ENCODE results near the gene ELK3.

Gene ELK3

DNA sequence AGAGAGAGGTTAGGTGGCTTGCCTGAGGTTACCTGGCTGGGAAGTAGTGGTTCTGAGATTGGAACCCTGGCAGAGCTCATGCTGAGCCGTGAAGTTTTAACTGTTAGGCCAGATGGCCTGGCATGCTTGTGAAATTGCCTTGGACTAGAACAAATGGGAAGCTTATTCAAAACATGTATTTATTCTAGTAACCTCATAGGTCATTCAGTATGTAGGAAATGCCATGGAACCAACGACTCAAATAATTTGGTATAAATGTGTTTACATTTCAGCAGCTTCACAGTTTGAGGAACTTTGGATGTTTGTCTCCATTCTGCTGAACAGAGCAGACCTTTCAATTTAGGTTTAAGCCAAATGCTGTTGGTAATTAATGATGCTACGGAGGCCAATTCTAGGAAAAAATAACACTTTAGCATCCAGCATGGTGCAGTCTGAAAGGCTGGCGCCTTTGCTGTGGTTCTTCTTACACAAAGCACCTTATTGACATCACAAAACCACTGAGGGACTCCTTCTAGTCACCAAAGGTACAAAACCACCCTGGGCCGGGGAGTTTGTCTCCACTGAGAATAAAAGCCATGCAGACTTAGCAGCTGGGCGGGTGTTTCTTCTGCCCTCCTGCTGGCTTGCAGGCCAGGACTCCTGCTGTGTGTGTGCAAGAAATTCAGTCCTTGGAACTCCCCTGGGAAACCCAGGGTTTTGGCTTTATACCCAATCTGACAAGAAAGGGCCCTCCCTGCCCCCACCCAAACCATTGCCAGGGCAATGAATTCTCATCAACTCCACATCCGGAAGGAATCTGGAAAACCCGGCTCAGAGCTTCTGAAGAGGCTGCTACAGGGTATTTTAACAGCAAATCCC lies 64.2 kb downstream of the ELK3 start:
- DNase-seq (ENCODE audit: low read depth) = no peak

GRCh38 chr12:96260231-96260630 lies 66.1 kb downstream of the ELK3 start:
- no peak for DNase-seq (ENCODE audit: low read depth)

DNA sequence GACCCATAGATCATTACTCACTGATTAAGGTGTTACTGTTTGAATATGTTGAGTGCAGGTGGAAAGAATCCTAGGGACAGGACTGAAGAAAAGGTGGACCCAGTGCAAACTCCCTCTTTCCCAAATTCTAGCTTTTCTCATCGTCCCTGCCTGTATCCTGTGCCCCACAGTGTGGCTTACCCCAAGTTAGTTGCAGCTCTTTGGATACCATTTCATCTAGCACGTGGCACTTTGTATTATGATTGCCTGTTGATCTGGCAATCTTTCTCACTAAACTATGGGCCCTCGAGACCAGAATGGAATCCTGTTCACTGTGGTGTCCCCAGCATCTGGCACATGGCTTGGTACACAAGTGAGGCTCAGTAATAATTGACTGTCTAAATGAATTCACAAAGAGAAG lies 66.5 kb downstream of the ELK3 start:
- DNase-seq (ENCODE audit: low read depth) = no peak

DNA sequence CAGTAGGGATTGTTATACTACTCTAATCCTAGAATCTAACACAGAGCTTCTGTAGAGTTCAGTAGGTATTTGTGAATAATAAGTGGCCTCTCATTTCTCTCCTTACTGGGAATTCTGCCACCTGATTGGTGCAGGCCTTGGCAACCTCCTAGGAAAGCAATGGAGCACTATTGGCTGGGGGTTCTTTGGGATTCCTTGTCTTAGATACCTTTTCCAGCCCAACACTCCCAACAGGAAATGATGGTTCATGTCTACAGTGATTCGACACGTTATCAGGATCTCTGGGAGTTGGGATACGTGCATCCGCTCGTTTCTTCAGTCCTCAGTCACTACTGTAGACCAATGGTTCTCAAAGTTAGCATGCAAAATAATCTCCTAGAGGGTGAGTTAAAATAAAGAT lies 67.4 kb downstream of the ELK3 start:
- DNase-seq (ENCODE audit: low read depth) = no peak

DNA sequence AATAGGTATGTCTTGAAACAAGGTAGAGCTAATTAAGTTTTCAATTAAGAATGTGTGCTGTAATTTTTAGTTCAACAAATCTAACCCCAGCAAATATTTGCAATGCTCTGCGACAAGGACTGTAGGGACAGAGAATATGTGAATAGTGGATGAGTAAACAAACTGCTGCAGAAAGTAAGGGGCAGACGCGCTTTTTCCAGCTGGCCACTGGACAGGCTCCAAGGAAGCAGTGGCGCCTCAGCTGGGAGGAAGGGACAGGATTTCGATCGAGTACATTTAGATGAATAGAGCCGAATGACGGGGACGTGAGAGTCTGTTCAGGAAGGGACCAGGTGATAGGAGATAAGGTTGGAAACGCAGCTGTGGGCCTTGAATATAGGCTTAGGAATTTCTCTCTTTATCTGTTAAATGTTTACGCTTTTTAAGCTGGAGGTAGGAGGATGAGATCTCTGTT lies 69.3 kb downstream of the ELK3 start:
- no peak for DNase-seq (ENCODE audit: low read depth)

DNA sequence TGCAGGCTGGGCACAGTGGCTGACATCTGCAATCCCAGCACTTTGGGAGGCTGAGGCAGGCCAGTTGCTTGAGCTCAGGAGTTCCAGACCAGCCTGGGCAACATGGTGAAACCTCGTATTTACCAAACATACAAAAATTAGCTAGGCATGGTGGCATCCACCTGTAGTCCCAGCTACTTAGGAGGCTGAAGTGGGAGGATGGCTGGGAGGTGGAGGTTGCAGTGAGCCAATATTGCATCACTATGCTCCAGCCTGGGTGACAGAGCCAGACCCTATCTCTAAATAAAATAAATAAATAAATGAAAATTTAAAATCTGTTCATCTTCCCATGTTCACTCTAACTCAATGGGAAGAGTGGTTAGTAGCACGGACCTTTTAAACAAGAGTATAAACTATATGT lies 71.2 kb downstream of the ELK3 start:
- DNase-seq (ENCODE audit: low read depth) = no peak

DNA sequence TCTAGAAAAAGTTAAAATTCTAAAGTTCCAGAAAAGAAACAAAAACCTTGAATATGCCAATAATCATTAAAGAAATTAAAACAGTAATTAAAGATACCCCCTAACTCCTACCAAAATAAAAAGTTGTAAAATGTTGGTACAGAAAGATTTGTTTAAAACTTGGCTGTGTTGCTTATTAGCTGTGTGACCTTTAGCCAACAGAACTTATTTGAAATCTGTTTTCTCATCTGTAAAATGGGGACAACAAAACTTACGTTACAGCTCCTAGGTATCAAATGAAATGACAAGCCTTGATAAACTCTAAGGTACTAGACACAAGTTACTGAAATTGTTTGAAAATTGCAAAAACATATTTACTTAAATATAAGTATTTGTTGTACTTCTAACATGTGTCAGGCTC lies 71.7 kb downstream of the ELK3 start:
- no peak for DNase-seq (ENCODE audit: low read depth)

- DNase-seq (ENCODE audit: low read depth) = no peak
Observed at GRCh38 chr12:96266238-96266637, 72.1 kb downstream of the ELK3 start.

DNA sequence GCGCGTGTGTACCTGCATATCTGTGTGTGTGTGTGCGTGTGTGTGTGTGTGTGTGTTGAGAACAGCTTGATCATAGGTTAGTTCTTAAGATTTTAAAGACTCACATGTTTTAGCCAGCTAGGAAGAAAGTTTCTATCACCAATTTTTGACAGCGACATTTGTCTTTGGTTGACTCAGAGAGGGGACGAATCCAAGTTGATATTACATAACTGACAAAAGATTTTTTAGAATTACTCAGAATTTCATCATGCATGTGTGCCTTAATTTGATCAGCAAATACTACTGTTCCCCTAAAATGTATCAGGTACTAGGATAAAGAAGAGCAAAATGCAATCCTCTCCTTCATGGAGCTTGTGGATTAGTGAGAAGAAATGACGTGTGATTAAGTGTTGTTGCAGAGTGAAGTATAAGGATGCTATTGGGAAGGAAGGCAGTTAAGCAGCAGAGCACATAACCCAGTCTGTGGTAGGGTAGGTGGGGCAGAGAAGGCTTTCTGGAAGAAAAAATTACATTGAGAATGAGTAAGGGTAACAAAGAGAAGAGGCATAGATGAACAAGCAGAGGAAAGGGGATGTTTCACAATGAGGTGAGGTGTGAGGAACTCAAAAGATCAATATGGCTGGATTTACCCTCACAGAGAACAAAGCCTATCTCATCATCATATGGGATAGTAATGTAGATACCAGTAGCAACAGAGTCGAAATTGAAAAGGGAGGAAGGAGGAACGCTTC lies 77.5 kb downstream of the ELK3 start:
- DNase-seq (ENCODE audit: low read depth) = no peak

DNA sequence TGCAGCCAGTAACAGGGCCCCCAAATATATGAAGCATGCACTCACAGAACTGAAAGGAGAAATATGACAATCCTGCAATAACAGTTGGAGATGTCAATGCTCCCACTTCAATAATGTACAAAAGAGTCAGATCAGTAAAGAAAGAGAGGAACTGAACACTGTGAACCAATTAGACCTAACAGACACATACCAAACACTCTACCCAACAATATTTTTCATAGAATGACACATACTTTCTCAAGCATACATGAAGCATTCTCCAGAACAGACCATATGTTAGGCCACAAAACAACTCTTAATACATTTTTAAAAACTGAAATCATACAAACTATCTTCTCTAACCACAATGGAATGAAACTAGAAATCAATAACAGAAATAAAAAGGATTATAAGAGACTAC lies 80.2 kb downstream of the ELK3 start:
- DNase-seq (ENCODE audit: low read depth) = no peak

DNA sequence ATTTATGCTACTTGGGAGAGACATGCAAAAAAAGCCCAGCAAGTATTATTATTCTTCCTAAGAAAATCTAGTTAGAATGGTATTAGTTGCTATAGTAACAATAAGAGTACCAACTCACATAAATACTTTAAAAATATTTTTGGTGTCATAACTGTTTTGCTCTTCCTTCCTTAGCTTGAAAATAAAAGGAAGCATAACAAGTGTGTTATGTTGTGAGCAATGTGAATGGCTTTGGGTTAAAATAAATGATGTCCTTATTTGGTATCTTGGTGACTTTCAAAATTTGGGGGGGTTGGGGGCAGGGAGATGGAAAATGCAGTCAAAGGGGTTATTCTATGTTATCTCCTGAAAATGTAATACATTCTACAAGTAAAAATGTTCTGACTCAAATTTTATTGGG lies 91.0 kb downstream of the ELK3 start:
- no peak for DNase-seq (ENCODE audit: low read depth)

- no peak for DNase-seq (ENCODE audit: low read depth)
Observed at GRCh38 chr12:96289067-96289466, 94.9 kb downstream of the ELK3 start.

- no peak for DNase-seq (ENCODE audit: low read depth)
Observed at GRCh38 chr12:96293093-96293492, 98.9 kb downstream of the ELK3 start.

DNA sequence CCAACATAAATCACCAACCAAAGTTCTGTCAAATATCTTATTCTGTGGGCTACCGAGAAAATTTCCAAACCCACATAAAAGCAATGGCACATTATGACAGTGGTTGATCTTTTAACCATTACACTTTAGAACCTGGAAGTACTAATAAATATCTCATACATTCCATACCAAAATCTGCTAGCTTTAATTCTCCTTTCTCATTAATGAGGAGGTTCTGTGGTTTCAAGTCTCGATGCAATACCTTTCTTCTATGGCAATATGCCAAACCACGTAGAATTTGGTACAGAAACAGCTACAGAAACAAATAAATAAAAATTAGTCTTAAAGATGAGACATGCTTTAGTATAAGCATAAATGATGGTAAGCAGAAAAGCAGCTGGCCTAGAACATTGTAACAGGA lies 100.7 kb downstream of the ELK3 start:
- DNase-seq (ENCODE audit: low read depth) = no peak

DNA sequence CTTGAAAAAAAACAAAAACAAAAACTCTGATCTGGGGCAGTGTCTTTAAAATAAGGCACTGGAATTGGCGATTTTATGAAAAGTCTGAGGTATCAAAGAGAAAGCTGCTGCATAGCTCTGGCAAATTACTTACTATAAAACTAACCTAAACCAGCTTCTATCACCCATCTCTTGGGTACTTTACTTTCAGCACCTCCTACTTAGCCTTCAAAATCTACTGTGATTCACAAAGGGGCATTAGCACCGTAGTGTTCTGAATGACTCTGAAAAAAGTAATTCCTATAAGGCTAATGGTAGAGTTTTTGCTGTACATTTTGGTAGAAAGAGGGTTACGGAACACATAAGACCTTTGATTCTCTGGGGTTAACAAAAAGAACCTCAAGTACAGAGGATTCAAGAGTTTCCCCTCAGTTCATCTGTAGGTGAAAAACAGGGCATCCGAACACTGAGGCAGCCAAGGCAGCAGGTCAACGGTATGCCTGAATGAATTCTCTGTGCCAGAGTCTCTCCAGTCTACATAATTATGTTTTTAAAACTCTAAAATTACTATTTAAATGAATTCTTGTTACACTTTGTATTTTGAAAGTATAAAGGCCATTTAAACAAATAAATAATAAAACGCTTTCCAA lies 101.5 kb downstream of the ELK3 start:
- DNase-seq (ENCODE audit: low read depth) = no peak

DNA sequence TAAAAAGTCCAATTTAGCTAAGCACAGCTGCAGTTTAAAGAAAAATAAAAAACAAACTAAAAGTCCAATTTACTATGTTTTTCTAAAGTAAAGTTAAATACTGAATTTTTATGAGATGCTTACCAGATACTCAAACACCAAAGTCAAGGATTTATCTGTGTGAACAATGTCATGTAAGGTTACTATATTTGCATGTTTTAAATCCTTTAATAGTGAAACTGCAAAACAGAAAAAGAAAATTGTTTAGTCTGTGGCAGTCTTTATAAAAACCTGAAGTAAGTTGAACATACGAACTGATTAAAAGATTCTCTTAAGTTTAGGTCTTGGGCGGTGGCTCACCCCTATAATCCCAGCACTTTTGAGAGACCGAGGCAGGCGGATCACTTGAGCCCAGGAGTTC lies 103.3 kb downstream of the ELK3 start:
- DNase-seq (ENCODE audit: low read depth) = no peak

- DNase-seq (ENCODE audit: low read depth) = no peak
Observed at GRCh38 chr12:96300064-96300463, 105.9 kb downstream of the ELK3 start.

- no peak for DNase-seq (ENCODE audit: low read depth)
Observed at GRCh38 chr12:96301732-96302131, 107.6 kb downstream of the ELK3 start.

DNA sequence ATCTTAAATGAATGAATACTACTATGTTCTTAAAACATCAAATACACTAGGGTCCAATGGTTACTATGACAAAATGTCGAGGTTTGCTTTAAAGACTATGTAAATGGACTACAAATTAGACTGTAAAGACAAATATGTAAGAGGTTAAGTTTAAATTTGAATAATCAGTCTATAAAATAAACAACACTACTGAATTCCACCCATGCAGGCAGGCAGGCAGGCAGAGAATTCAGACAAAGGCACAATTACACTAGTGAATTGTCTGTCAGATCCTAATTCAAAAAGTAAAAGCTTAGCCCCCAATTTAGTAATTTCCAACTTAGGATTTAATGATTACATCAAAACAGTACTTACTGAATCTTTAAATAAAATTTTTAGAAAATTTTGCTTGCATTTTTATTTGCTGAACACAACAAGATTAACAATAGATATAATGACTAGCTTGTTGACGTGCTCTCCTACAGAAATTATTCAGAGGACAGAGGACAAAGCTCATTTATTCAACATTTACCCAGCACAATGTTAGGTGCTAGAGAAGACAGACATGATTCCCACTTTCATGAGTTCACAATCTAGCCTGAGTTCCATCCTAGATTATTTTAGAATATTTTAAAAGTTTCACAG lies 108.6 kb downstream of the ELK3 start:
- DNase-seq (ENCODE audit: low read depth) = no peak

DNA sequence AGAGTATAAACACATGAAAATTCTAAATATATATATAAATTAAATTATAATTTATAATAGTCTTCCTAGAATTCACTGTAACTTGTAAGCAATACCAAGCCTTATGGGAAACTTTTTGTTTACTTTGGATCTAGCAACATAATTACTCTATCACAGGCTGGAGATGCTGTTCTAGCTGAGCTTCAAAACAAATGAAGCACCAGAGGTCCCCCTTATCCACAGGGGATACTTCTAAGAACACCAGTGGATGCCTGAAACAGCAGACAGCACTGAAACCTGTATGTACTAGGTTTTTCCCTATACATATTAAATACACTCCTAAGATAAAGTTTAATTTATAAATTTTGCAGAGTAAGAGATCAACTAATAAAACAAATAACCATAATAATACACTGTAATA lies 109.5 kb downstream of the ELK3 start:
- no peak for DNase-seq (ENCODE audit: low read depth)

DNA sequence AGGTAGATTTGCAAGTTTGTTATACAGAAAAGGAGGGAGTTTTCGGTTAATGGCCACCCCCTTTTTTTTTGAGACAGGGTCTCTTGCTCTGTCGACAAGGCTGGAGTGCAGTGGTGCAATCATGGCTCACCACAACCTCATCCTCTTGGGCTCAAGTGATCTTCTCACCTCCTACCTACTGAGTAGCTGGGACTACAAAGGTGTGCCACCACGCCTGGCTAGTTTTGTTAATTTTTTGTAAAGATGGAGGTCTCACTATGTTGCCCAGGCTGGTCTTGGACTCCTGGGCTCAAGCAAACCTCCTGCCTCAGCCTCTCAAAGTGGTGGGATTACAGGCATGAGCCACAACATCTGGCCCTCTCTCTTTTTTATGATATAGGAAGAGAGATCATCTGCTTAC lies 111.5 kb downstream of the ELK3 start:
- no peak for DNase-seq (ENCODE audit: low read depth)

DNA sequence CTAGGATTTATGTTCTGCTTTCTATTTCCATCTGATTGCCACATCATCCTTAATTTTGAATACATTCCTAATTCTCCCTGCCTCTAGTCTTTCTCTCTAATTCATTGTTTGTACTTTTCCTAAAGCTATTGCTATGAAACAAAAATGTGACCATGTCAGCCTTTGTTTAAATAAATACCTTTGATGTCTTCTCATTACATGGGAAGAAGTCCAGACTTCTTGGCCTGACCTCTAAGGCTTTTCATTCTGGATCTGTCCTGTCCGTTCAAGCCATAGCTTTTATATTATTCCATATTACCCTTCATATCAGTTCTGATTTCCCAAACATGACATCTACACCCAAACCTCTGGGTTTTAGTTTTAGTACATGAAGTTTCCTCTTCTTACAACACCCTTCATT lies 114.7 kb downstream of the ELK3 start:
- no peak for DNase-seq (ENCODE audit: low read depth)

- DNase-seq (ENCODE audit: low read depth) = no peak
Observed at GRCh38 chr12:96310067-96310466, 115.9 kb downstream of the ELK3 start.
